GM12874 (cell line): ENCODE data around the gene ODAD2.

Experiments used
- TF ChIP-seq, protein P1 (sequence below): IDR thresholded peaks from 2 replicates; pipeline ENCODE4 v1.5.1; 2011; ENCODE audit warnings: low read depth, mild to moderate bottlenecking, control low read depth, low read length, moderate library complexity; ENCODE audit not compliant: insufficient read depth

The ODAD2 gene

DNA sequence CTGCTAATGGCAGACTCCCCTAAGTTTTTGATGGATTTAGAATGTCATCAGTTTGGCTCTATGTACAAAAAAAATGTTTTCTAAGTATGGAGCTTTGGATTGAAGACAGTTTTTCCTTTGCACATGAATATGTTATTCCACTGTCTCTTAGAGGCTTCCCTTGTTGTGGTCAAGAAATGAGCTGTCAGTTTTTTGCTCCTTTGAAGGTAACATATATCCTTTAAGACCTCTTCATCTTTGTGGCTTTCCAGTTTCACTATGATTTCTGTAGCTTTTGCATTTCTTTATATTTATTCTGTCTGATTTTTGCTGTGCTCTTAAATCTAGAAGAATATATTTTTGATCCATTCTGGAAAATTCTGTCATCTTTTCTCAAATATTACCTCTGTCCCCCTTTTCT, 15.8 kb upstream of the ODAD2 start:
- TF ChIP-seq, protein P1, sequence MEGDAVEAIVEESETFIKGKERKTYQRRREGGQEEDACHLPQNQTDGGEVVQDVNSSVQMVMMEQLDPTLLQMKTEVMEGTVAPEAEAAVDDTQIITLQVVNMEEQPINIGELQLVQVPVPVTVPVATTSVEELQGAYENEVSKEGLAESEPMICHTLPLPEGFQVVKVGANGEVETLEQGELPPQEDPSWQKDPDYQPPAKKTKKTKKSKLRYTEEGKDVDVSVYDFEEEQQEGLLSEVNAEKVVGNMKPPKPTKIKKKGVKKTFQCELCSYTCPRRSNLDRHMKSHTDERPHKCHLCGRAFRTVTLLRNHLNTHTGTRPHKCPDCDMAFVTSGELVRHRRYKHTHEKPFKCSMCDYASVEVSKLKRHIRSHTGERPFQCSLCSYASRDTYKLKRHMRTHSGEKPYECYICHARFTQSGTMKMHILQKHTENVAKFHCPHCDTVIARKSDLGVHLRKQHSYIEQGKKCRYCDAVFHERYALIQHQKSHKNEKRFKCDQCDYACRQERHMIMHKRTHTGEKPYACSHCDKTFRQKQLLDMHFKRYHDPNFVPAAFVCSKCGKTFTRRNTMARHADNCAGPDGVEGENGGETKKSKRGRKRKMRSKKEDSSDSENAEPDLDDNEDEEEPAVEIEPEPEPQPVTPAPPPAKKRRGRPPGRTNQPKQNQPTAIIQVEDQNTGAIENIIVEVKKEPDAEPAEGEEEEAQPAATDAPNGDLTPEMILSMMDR: no peak

DNA sequence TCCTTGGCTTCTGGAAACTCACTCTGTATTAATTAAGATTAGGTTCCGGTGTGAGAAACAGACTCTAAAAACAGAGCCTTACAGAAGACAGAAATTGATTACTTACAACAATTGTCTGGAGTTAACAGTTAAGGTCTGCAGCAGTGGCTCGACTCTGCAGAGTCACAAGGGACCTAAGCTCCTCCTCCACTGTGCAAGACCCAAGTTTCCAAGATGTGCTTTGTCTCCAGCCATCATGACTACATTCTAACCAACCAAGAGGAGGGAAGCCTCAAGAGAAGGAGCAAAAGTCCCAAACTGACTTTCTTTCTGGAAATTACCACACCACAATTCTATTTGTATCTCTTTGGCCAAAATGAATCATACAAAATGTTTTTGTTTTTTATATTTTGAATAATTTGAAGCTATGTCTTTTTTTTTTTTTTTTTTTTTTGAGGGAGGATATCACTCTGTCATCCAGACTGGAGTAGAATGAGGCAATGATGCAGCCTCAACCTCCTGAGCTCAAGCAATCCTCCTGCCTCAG, 14.2 kb upstream of the ODAD2 start:
- TF ChIP-seq, protein P1: no peak

DNA sequence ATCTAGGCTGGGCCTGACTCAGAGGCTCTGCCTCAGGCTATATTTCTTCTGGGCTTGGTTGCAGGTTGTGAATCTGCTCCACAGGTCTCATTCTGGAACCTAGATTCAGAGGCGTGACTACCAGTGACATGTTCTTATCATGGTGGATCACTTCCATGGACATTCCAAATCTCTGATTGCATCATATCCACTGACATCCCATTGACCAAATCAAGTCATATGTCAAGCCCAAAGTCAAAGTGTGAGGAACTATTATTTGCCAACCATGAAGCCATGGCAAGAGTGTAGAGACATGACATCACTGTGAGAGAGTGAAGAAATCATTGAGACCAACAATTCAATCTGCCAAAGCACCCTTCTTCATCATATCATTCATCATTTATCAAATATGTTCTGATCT, 11.9 kb upstream of the ODAD2 start:
- TF ChIP-seq, protein P1: no peak

DNA sequence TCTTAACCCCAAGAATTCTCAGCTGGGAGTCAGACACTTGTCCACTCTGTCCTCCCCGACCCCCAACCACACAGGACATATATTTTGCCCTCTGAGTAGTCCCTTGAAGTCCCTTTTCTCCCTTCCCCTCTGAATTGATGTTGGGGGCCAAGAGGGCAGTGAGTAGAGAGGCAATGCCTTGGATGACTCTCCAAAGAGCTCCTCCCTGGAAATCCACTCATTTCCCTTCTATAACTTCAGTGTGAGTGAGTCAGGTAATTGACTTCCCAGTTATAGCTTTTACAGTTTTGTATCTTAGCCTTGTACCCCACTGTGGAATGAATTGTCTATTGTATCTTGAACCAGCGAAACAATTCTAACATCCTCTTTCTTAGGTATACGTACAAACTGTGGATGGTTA, 9.2 kb upstream of the ODAD2 start:
- TF ChIP-seq, protein P1: no peak

DNA sequence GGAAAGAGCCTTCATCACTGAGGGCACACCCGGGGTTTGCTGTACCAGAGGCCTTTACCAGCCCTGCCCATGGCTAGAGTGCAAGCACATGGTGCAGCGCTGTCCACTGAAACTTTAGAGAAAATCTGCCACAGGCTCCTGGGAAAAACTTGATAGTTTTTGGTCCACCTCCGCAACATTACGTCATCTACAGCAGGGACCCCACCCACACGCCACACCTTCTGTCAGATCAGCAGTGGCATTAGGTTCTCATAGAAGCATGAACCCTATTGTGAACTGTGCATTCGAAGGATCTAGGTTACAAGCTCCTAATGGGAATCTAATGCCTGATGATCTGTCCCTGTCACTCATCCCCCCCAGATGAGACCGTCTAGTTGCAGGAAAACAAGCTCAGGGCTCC, 2.5 kb upstream of the ODAD2 start:
- TF ChIP-seq, protein P1: no peak

DNA sequence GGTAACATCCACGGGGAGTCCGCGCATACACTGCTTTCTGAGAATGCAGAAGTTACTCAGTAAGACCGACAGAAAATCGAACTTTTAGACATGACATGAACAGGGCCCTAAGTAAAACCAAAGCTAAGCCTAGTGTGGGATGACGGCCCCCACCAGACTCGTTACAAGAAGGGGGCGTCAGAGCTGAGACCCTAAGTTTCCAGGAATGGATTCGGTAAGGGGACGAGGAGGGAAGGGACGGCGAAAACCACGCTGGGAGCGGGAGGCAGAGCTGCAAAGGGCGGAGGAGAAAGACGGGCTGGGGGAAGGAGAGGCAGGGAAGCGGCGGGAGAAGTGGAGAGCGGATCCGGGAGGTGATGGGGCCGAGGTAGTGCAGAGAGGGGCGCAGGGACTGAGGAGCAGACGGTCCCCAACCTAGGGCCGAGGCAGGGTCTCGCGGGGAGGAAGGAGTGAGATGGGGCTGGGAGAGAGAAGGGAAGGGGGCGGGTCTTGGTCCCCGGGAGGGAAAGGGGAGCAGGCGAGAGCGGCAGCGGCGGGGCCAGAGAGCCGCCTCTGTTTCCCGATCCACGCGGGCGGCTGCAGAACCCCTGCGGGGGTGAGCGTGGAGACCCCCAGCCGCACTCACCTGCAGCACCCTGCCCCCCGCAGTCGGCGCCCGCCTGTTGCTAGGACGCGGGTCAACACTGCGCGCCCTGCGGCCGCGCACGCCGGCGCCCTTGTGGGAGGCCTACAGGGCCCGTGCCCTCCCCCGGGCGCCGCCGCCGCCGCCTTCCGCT, 513 bp downstream of the ODAD2 start:
- TF ChIP-seq, protein P1: no peak

DNA sequence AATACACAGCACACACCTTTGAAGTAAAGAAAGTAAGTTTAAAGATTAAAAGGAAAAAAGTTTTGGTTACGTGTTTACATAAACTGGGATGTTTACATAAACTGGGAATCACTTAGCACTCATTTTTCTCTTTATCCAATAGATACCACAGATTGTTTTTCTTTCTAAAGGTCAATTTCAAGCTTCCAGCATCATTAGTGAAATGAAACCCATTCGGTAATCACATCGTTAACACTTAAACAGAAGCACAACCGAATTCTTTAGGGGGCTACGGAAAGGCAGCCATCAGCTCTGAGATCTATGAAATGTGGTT, 1.1 kb downstream of the ODAD2 start:
- TF ChIP-seq, protein P1: no peak
